K562 (cell line): ENCODE data around the gene MYH11. TPM values are rescaled to one million over a fixed set of nuclear protein-coding genes. Genes with fewer than 3 reads are reported as not detected.
A peak's percentile ranks its signal among the peaks of the same experiment; 100 is the strongest.
"Not testable (repeated sequence)": the region's sequence is repeated elsewhere in the genome, so short reads cannot be mapped to it uniquely, and the experiment has no call there.

Experiments
- ATAC-seq: fragments of 200-7000 bp; cut with Tn5 transposase; 3 replicates; pipeline ENCODE4 v1.9.1; 2020; ENCODE audit warnings: moderate library complexity
- BruUV-seq: library from RNA; stranded (reverse); fragments of 400-500 nt; replicated peaks from 2 replicates; lab custom pipeline; 2021; lab: Mats Ljungman, UMichigan
- CTCF ChIA-PET: fragments of 300-600 bp; formaldehyde crosslinking; extraction: SDS; loops from one replicate; lab custom pipeline; 2021; ENCODE audit warnings: low intra/inter-chr PET ratio; lab: Yijun Ruan, JAX
- POLR2A ChIA-PET: fragments of 300-600, 350-650 bp; sonication (Branson Sonifier 250); formaldehyde crosslinking; extraction: SDS; loops from one replicate; lab custom pipeline; 2021; ENCODE audit warnings: antibody characterized with exemption, inconsistent platforms; lab: Yijun Ruan, JAX
- DNase-seq, 4 experiments: peaks; one replicate each; pipeline versions ENCODE4 v3.0.0 to v3.0.0-alpha.2; 2011 to 2018; ENCODE audit warnings: low spot score in 3 of 4, mixed read lengths in 3 of 4; ENCODE audit errors: extremely low read depth in 1 of 4
- FAIRE-seq: peaks from 2 replicates; lab custom pipeline; 2011; peaks lifted over from hg19 to GRCh38; lab: Jason Lieb, UNC
- H2AFZ ChIP-seq: 2 replicates; pipeline ENCODE4 v1.6.0; 2011; ENCODE audit warnings: low read depth, low read length, control low read depth, inconsistent platforms
- H3K27ac ChIP-seq: fragments of 200-600 bp; 3 replicates; pipeline ENCODE4 v1.8.0; 2011; ENCODE audit warnings: low read depth, mild to moderate bottlenecking, control low read depth, inconsistent platforms, low read length, moderate library complexity, mixed read lengths; ENCODE audit errors: extremely low read depth
- H3K27me3 ChIP-seq, 2 experiments: fragments of 300-600 bp in 1 of 2; 2 replicates in 1 of 2; 3 replicates in 1 of 2; pipeline versions ENCODE4 v1.6.0 to v1.8.0; 2011; ENCODE audit warnings: inconsistent platforms in 2 of 2, low read length in 2 of 2, mild to moderate bottlenecking in 1 of 2, mixed read lengths in 1 of 2, moderate library complexity in 1 of 2; ENCODE audit not compliant: control insufficient read depth in 2 of 2, insufficient read depth in 2 of 2
- H3K36me3 ChIP-seq: fragments of 300-600 bp; 3 replicates; pipeline ENCODE4 v1.8.0; 2011; ENCODE audit warnings: mild to moderate bottlenecking, low read length, inconsistent platforms; ENCODE audit not compliant: control insufficient read depth, insufficient read depth
- H3K4me1 ChIP-seq, 2 experiments: fragments of 200-600 bp in 1 of 2; replicated peaks in 1 of 2; 2 replicates in 1 of 2; 3 replicates in 1 of 2; pipeline versions ENCODE4 v1.5.1 to v1.8.0; 2011; ENCODE audit warnings: inconsistent platforms in 2 of 2, low read length in 2 of 2, mild to moderate bottlenecking in 1 of 2, mixed read lengths in 1 of 2, moderate library complexity in 1 of 2; ENCODE audit not compliant: control insufficient read depth in 2 of 2, insufficient read depth in 2 of 2
- H3K4me2 ChIP-seq: 2 replicates; pipeline ENCODE4 v1.6.1; 2011; ENCODE audit warnings: low read length, control low read depth, inconsistent platforms, mixed read lengths; ENCODE audit not compliant: insufficient read depth
- H3K4me3 ChIP-seq: fragments of 200-600 bp; sonication (generic), shearing (Covaris generic); 2 replicates; pipeline ENCODE4 v1.5.1; 2016; ENCODE audit warnings: control low read depth, inconsistent platforms
- H3K79me2 ChIP-seq: fragments of 200-600 bp; 3 replicates; pipeline ENCODE4 v1.8.0; 2011; ENCODE audit warnings: low read length, inconsistent platforms; ENCODE audit not compliant: control insufficient read depth, insufficient read depth
- H3K9ac ChIP-seq, 2 experiments: 2 replicates each; pipeline versions ENCODE4 v1.6.0 to v1.6.1; 2011; ENCODE audit warnings: low read depth in 2 of 2, low read length in 2 of 2, control low read depth in 1 of 2, inconsistent platforms in 1 of 2, mild to moderate bottlenecking in 1 of 2, mixed read lengths in 1 of 2; ENCODE audit not compliant: insufficient read depth in 1 of 2
- H3K9me1 ChIP-seq: one replicate; pipeline ENCODE4 v1.6.0; 2011; ENCODE audit warnings: inconsistent platforms, mild to moderate bottlenecking, low read length, moderate library complexity; ENCODE audit not compliant: control insufficient read depth, insufficient read depth
- H3K9me3 ChIP-seq: replicated peaks from 2 replicates; pipeline ENCODE4 v1.5.1; 2011; ENCODE audit warnings: low read depth, low read length, inconsistent platforms; ENCODE audit not compliant: control insufficient read depth, insufficient read depth
- H4K20me1 ChIP-seq: replicated peaks from 2 replicates; pipeline ENCODE4 v1.6.1; 2011; ENCODE audit warnings: low read length, inconsistent platforms, mixed read lengths; ENCODE audit not compliant: control insufficient read depth, insufficient read depth
- FOXA3 ChIP-seq, 2 experiments: fragments of 450-650 bp in 1 of 2; sonication (generic) in 1 of 2; formaldehyde crosslinking; IDR thresholded peaks in 1 of 2; conservative IDR thresholded peaks in 1 of 2; 2 replicates each; pipeline versions ENCODE4 v1.4.0 to v1.8.0; 2020 to 2022; ENCODE audit warnings: mild to moderate bottlenecking in 2 of 2, missing genetic modification reagents in 1 of 2
- NFRKB ChIP-seq: fragments of 450-650 bp; IDR thresholded peaks from 2 replicates; pipeline ENCODE4 v1.6.1; 2016; ENCODE audit warnings: low read depth
- ZC3H8 ChIP-seq: fragments of 450-650 bp; IDR thresholded peaks from 2 replicates; pipeline ENCODE4 v1.6.1; 2017
- ZNF316 ChIP-seq: fragments of 450-650 bp; IDR thresholded peaks from 2 replicates; pipeline ENCODE4 v1.6.1; 2016
- ZZZ3 ChIP-seq: fragments of 450-650 bp; IDR thresholded peaks from 2 replicates; pipeline ENCODE4 v1.6.1; 2016; ENCODE audit warnings: antibody characterized with exemption, mild to moderate bottlenecking, moderate library complexity
- WGBS: fragments of 100-300 bp; shearing (Covaris generic); methylation state at CpG from one replicate; pipeline ENCODE4 v1.1.6; 2016; ENCODE audit warnings: low coverage, mixed read lengths; ENCODE audit not compliant: insufficient coverage; ENCODE audit errors: missing lambda C conversion rate; 5-methylcytosine and 5-hydroxymethylcytosine counted together
- in situ Hi-C: fragments of 300-500 bp; cut with MboI; formaldehyde crosslinking; loops from 4 replicates; pipeline ENCODE4 v1.15.0; 2018; ENCODE audit warnings: inconsistent platforms, mixed read lengths
- intact Hi-C: fragments of 100-400 bp; cut with micrococcal nuclease; formaldehyde crosslinking; loops from 2 replicates; pipeline ENCODE4 v1.14.2; 2022
- polyA plus RNA-seq, 8 experiments: library from polyadenylated mRNA; depleted of rRNA in 4 of 8; stranded (reverse) in 5 of 8; unstranded in 3 of 8; fragments of >200 nt; fragmentation: Nextera tagmentation in 2 of 8; fragmentation: Illumina TruSeq in 1 of 8; extraction: Ambion mirVana in 2 of 8; extraction: Trizol in 1 of 8; gene quantifications; 2 replicates each; pipeline versions ENCODE4 v1.2.1 to v1.2.3, GENCODE V29; 2011 to 2014; ENCODE audit warnings: inconsistent platforms in 1 of 8, missing spikeins in 1 of 8
- total RNA-seq, 7 experiments: library from RNA; depleted of rRNA in 6 of 7; stranded (reverse); fragments of >200 nt in 6 of 7; fragmentation: Illumina TruSeq in 2 of 7; extraction: Trizol in 2 of 7; gene quantifications; 2 replicates each; pipeline versions ENCODE4 v1.2.1 to v1.2.3, GENCODE V29; 2011 to 2021; ENCODE audit warnings: low replicate concordance in 1 of 7

Gene MYH11
- total and polyA plus RNA-seq, 9 of the 15 experiments (the other 6 are each of a cell fraction or from before 2014, with no cell fraction given), result 0.05 to 0.47 (median 0.08) TPM; not detected in 5

DNA sequence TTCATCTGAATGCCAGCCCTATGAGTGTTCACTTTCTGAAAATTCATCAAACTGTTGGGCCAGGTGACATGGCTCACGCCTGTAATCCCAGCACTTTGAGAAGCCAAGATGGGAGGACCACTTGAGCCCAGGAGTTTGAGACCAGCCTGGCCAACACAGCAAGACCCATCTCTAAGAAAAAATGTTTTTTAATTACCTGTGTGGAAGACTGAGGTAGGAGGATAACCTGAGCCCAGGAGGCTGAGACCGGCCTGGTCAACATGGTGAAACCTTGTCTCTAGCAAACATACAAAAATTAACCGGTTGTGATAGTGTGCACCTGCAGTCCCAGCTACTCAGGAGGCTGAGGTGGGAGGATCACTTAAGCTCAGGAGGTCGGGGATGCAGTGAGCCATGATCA lies 10.3 kb downstream of the MYH11 start:
- intact Hi-C loops (no loop called here), in situ Hi-C loops (no loop called here)
- H4K20me1 ChIP-seq, result no peaks in the 10 kb centered on the region
- H3K36me3 ChIP-seq, result no peaks in the 10 kb centered on the region
- FAIRE-seq (no peak), DNase-seq (no peak), ATAC-seq (no peak)
- no peak for TF ChIP-seq FOXA3 (CRISPR knock-in tag; conservative IDR thresholded peaks at IDR 0.05 in 1 of 2, IDR thresholded peaks at IDR 0.05 in 1 of 2)
- TF ChIP-seq ZZZ3, result no peak
- ChIA-PET POLR2A (interaction anchor here (0.7 kb wide), 1 partner anchor 163 kb away, joined by 3 read pairs; no protein-coding TSS in a partner anchor), CTCF (no interaction called here)
- no peak overlapping the region for H2AFZ ChIP-seq
- BruUV-seq, result no TSS peak
- H3K9ac ChIP-seq, result no peak overlapping the region
- H3K27me3 ChIP-seq, result peaks cover 21 to 72% of the 10 kb centered on the region in 2 experiments; a peak in 4 of 5 replicates
- H3K4me1 ChIP-seq, result no peaks in the 10 kb centered on the region
- H3K4me3 ChIP-seq, result no peak overlapping the region
- H3K79me2 ChIP-seq, result no peaks in the 10 kb centered on the region
- 0% methylated on average over 4 of the region's 4 CpGs for WGBS
- no peaks in the 10 kb centered on the region for H3K9me1 ChIP-seq
- H3K9me3 ChIP-seq, result no peaks in the 10 kb centered on the region
- H3K4me2 ChIP-seq, result no peak overlapping the region
- no peak overlapping the region for H3K27ac ChIP-seq

DNA sequence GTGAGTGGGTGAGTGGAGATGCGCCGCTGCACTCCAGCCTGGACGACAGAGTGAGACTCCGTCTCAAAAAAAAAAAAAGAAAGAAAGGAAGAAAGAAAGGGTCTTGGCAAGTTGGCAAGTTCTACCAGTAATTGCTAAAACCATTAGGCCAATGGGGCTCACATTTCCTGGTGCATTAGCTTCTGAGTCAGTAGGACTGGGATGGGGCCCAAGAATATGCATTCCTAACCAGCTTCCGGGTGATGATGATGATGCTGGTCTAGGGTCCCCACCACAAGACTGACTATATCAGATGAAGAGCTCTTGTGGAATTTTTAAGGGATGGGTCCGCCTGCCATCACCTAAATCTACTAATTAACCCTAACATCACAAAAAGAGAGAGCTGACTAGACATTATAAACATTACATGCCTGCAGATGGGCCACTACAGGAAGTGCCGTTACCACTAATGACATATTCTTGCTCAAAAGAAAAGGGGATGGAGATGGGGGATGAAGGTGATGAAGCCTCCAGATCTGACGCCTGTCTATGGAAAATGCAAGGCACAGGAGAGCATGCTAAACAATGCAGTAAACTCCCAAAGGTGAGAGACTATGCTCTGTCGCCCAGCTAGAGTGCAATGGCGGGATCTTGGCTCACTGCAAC lies 13.1 kb downstream of the MYH11 start:
- Histone ChIP-seq H3K9me3 (no peaks in the 10 kb centered on the region), H3K4me2 (no peak overlapping the region), H3K9me1 (no peaks in the 10 kb centered on the region), H3K9ac (no peak overlapping the region), H3K79me2 (no peaks in the 10 kb centered on the region), H4K20me1 (no peaks in the 10 kb centered on the region), H3K4me3 (no peak overlapping the region), H3K27me3 (peaks cover 15 to 59% of the 10 kb centered on the region in 2 experiments; a peak in 4 of 5 replicates), H3K36me3 (no peaks in the 10 kb centered on the region), H3K4me1 (no peaks in the 10 kb centered on the region), H3K27ac (no peak overlapping the region), H2AFZ (no peak overlapping the region)
- CTCF ChIA-PET, result no interaction called here
- intact Hi-C loops, result no loop called here
- in situ Hi-C loops, result no loop called here
- POLR2A ChIA-PET, result interaction anchor here (0.8 kb wide), 1 partner anchor 8 kb away, joined by 5 read pairs; no protein-coding TSS in a partner anchor
- FAIRE-seq (no peak), ATAC-seq (no peak), DNase-seq (no peak)
- BruUV-seq, result no TSS peak
- 13% methylated on average over 9 of the region's 10 CpGs for WGBS
- TF ChIP-seq ZNF316 (peak; percentile 28; the same call in 1 of the 2 replicates), NFRKB (no peak), ZC3H8 (no peak)

DNA sequence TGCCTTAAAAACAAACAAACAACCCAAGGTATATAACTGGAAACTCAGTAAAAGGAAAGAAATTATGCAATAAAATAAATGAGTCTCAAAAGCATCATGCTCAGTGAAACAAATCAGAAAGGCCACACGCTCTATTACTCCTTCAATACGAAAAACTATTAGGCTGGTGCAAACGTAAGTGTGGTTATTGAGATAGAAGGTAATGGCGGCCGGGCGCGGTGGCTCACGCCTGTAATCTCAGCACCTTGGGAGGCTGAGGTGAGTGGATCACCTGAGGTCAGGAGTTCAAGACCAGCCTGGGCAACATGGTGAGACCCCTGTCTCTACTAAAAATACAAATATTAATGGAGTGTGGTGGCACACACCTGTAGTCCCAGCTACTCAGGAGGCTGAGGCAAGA lies 17.6 kb downstream of the MYH11 start:
- POLR2A ChIA-PET, result interaction anchor here (0.6 kb wide), 1 partner anchor 57 kb away, joined by 3 read pairs; no protein-coding TSS in a partner anchor
- BruUV-seq, H3K4me1 ChIP-seq, intact Hi-C loops, H4K20me1 ChIP-seq, H3K9me1 ChIP-seq, H3K4me2 ChIP-seq, H2AFZ ChIP-seq, ATAC-seq, H3K9ac ChIP-seq, H3K4me3 ChIP-seq, H3K27ac ChIP-seq, CTCF ChIA-PET, in situ Hi-C loops, H3K36me3 ChIP-seq, DNase-seq, FAIRE-seq, H3K9me3 ChIP-seq, H3K79me2 ChIP-seq: not testable (repeated sequence)
- 30% methylated on average over 8 of the region's 8 CpGs for WGBS
- H3K27me3 ChIP-seq, result peaks cover 12 to 33% of the 10 kb centered on the region in 2 experiments; a peak in 4 of 5 replicates
